ENCODE results near the gene FGF8. TPM values are rescaled to one million over a fixed set of nuclear protein-coding genes. Genes with fewer than 3 reads are reported as not detected.
A peak's percentile ranks its signal among the peaks of the same experiment; 100 is the strongest.

Gene FGF8
- total RNA-seq, 1 experiment from 2014 or later = not detected

DNA sequence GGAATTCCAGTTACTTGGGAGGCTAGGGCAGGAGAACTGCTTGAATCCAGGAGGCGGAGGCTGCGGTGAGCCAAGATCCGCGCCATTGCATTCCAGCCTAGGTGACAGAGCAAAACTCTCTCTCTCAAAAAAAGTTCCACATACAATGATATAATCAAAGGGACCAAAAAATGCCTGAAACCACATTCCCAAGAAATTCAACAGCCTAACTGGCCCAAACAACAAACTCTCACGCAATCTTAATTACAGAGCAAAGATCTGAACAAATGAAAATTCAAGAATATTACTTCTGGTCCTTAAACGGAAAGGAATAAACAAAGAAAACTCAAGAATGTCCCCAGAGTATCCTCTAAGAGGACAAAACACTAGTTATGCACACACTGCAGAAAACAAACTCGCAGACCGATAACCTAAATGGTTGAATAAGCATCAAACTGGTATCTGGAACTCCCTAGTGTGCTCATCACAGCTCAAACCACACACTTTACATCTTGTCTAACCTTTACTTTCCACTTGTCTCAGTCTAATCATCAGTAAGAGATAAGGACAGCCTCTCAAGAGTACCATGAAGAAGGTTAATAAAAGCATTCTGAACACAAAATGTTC is 38.7 kb upstream of the FGF8 start:
- no TSS peak for BruUV-seq (replicated peaks)
- Histone ChIP-seq H3K9ac (ENCODE audit: low read length) (peak overlapping the region; percentile 94; the same call in 1 of the 2 replicates), H3K36me3 (ENCODE audit: low read depth, low read length) (peaks cover 19% of the 10 kb centered on the region; the same call in 1 of the 2 replicates), H3K27ac (ENCODE audit: low read length) (no peak overlapping the region), H3K4me1 (ENCODE audit: insufficient read depth, low read length) (peaks cover 18% of the 10 kb centered on the region), H3K27me3 (ENCODE audit: low read length) (no peaks in the 10 kb centered on the region), H3F3A (ENCODE audit: low read length, unreplicated experiment) (no peaks in the 10 kb centered on the region), H3K4me3 (ENCODE audit: low read length) (peak overlapping the region; percentile 99), H3K4me2 (ENCODE audit: low read length) (peak overlapping the region; percentile 99), H3K9me2 (replicated peaks; ENCODE audit: low read length) (no peaks in the 10 kb centered on the region), H4K20me1 (ENCODE audit: low read length) (peaks cover 46% of the 10 kb centered on the region), H2AFZ (ENCODE audit: low read length) (no peak overlapping the region), H3K79me2 (ENCODE audit: low read length) (peaks cover 84% of the 10 kb centered on the region), H3K9me3 (ENCODE audit: low read length) (no peaks in the 10 kb centered on the region)
- ChIA-PET CTCF (no interaction called here), POLR2A (ENCODE audit: unreplicated experiment) (no interaction called here)
- no peak for ATAC-seq
- no peak for DNase-seq
- intact Hi-C loops (cut with micrococcal nuclease) = no loop called here
- TF ChIP-seq, protein P1, sequence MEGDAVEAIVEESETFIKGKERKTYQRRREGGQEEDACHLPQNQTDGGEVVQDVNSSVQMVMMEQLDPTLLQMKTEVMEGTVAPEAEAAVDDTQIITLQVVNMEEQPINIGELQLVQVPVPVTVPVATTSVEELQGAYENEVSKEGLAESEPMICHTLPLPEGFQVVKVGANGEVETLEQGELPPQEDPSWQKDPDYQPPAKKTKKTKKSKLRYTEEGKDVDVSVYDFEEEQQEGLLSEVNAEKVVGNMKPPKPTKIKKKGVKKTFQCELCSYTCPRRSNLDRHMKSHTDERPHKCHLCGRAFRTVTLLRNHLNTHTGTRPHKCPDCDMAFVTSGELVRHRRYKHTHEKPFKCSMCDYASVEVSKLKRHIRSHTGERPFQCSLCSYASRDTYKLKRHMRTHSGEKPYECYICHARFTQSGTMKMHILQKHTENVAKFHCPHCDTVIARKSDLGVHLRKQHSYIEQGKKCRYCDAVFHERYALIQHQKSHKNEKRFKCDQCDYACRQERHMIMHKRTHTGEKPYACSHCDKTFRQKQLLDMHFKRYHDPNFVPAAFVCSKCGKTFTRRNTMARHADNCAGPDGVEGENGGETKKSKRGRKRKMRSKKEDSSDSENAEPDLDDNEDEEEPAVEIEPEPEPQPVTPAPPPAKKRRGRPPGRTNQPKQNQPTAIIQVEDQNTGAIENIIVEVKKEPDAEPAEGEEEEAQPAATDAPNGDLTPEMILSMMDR (conservative IDR thresholded peaks at IDR 0.05; ENCODE audit: low read depth, low read length) = no peak

DNA sequence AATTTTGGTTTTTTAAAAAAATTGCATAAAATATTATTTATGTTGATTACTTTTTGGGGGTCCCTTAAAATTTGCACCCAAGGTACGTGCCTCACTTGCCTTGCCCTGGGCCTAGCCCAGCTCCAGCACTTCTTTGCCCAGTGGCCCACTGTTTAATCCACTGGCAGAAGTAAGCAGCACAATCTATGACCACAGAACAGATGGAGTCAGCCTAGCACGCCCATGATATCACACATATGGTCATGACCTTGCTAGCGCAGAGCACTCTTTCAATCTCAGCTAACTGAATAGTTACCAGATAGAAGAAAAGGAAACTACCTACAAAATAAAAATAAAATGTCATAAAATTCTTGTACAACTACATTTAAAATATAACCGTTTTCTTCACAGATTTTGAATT is 36.7 kb upstream of the FGF8 start:
- intact Hi-C loops (cut with micrococcal nuclease) = no loop called here
- BruUV-seq (replicated peaks) = no TSS peak
- POLR2A ChIA-PET (ENCODE audit: unreplicated experiment) = no interaction called here

DNA sequence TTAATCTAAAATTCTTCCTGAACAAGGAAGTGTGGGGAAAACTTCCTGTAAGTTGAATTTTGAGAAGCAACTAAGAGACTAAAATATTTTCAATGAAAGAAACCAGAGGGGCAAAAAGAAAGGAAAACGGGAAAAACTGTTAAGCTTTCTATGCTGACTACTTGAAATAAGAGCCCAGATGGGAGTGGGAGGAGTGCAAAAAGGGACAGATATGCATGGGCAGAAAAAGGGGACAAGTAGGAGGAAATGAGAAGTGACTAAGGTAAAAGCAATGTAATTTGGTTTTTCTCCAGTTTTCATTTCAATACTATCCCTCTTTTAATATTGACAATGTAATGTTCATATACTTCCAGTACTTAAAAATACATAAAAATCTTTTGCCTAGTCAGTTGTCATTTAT is 31.2 kb upstream of the FGF8 start:
- no peak overlapping the region for H3K4me2 ChIP-seq (ENCODE audit: low read length)
- ChIA-PET POLR2A (ENCODE audit: unreplicated experiment) (no interaction called here), CTCF (interaction anchor here (0.6 kb wide), 1 partner anchor 100 kb away, joined by 3 read pairs; no protein-coding TSS in a partner anchor)
- H3K27ac ChIP-seq (ENCODE audit: low read length) = no peak overlapping the region
- H3K36me3 ChIP-seq (ENCODE audit: low read depth, low read length) = peaks cover 44% of the 10 kb centered on the region
- no peaks in the 10 kb centered on the region for H3K9me3 ChIP-seq (ENCODE audit: low read length)
- H3K27me3 ChIP-seq (ENCODE audit: low read length) = no peaks in the 10 kb centered on the region
- H3F3A ChIP-seq (ENCODE audit: low read length, unreplicated experiment) = no peaks in the 10 kb centered on the region
- H4K20me1 ChIP-seq (ENCODE audit: low read length) = no peaks in the 10 kb centered on the region
- no peak overlapping the region for H3K4me3 ChIP-seq (ENCODE audit: low read length)
- DNase-seq (no peak), ATAC-seq (no peak)
- no peak overlapping the region for H2AFZ ChIP-seq (ENCODE audit: low read length)
- H3K9me2 ChIP-seq (replicated peaks; ENCODE audit: low read length) = no peaks in the 10 kb centered on the region
- no peak overlapping the region for H3K9ac ChIP-seq (ENCODE audit: low read length)
- TF ChIP-seq, protein P1 (conservative IDR thresholded peaks at IDR 0.05; ENCODE audit: low read depth, low read length) = no peak
- TF ChIP-seq EZH2 (IDR thresholded peaks at IDR 0.05; ENCODE audit: low read length, unreplicated experiment) (no peak), EZH2phosphoT487 (IDR thresholded peaks at IDR 0.05; ENCODE audit: borderline replicate concordance, low read length) (no peak)
- H3K4me1 ChIP-seq (ENCODE audit: insufficient read depth, low read length) = no peaks in the 10 kb centered on the region
- intact Hi-C loops (cut with micrococcal nuclease) = no loop called here
- H3K79me2 ChIP-seq (ENCODE audit: low read length) = peaks cover 25% of the 10 kb centered on the region
- BruUV-seq (replicated peaks) = no TSS peak

More for the DNA sequence above, 36.7 kb upstream of the FGF8 start:
- Histone ChIP-seq H3K9me2 (replicated peaks; ENCODE audit: low read length) (no peaks in the 10 kb centered on the region), H4K20me1 (ENCODE audit: low read length) (peaks cover 46% of the 10 kb centered on the region), H3K9ac (ENCODE audit: low read length) (no peak overlapping the region), H3K4me2 (ENCODE audit: low read length) (no peak overlapping the region), H3K4me1 (ENCODE audit: insufficient read depth, low read length) (peaks cover 9% of the 10 kb centered on the region), H3K27me3 (ENCODE audit: low read length) (no peaks in the 10 kb centered on the region), H3K79me2 (ENCODE audit: low read length) (peaks cover 78% of the 10 kb centered on the region), H3K4me3 (ENCODE audit: low read length) (no peak overlapping the region), H2AFZ (ENCODE audit: low read length) (no peak overlapping the region), H3K9me3 (ENCODE audit: low read length) (no peaks in the 10 kb centered on the region), H3F3A (ENCODE audit: low read length, unreplicated experiment) (no peaks in the 10 kb centered on the region), H3K36me3 (ENCODE audit: low read depth, low read length) (peaks cover 34% of the 10 kb centered on the region; the same call in 1 of the 2 replicates), H3K27ac (ENCODE audit: low read length) (no peak overlapping the region)
- ATAC-seq (no peak), DNase-seq (no peak)
- CTCF ChIA-PET = no interaction called here
- TF ChIP-seq, protein P1 (conservative IDR thresholded peaks at IDR 0.05; ENCODE audit: low read depth, low read length) = no peak
- TF ChIP-seq EZH2phosphoT487 (IDR thresholded peaks at IDR 0.05; ENCODE audit: borderline replicate concordance, low read length) (no peak), EZH2 (IDR thresholded peaks at IDR 0.05; ENCODE audit: low read length, unreplicated experiment) (no peak)
